Liver (tissue), 10 donors: ENCODE results near the gene SNRPB2. TPM values are rescaled to one million over a fixed set of nuclear protein-coding genes. Genes with fewer than 3 reads are reported as not detected.

Source experiments
- DNase-seq: peaks from one replicate; pipeline ENCODE4 v3.0.0-alpha.2; 2017; ENCODE audit warnings: low spot score
- H3K27ac ChIP-seq, 2 donors: one replicate each; pipeline ENCODE4 v1.7.0; 2013; ENCODE audit warnings: inconsistent platforms in 2 of 2, low read length in 2 of 2, control low read depth in 1 of 2, low read depth in 1 of 2, mild to moderate bottlenecking in 1 of 2
- H3K27me3 ChIP-seq, 4 donors: one replicate each; pipeline versions ENCODE4 v1.6.1 to v1.7.0; 2013; ENCODE audit warnings: low read length in 3 of 4, inconsistent platforms in 1 of 4, mild to moderate bottlenecking in 1 of 4, moderate library complexity in 1 of 4; ENCODE audit not compliant: control insufficient read depth in 4 of 4, insufficient read depth in 4 of 4
- H3K36me3 ChIP-seq, 4 donors: one replicate each; pipeline versions ENCODE4 v1.6.1 to v1.7.0; 2013; ENCODE audit warnings: low read length in 3 of 4, mild to moderate bottlenecking in 3 of 4, low read depth in 1 of 4, moderate library complexity in 1 of 4; ENCODE audit not compliant: control insufficient read depth in 4 of 4, insufficient read depth in 3 of 4
- H3K4me1 ChIP-seq, 4 donors: one replicate each; pipeline versions ENCODE4 v1.6.1 to v1.7.0; 2013; ENCODE audit warnings: low read length in 3 of 4, mild to moderate bottlenecking in 3 of 4, moderate library complexity in 1 of 4; ENCODE audit not compliant: control insufficient read depth in 4 of 4, insufficient read depth in 4 of 4
- H3K4me3 ChIP-seq, 3 donors: one replicate each; pipeline versions ENCODE4 v1.6.1 to v1.7.0; 2013; ENCODE audit warnings: low read length in 3 of 3, control low read depth in 1 of 3, low read depth in 1 of 3, mild to moderate bottlenecking in 1 of 3
- H3K9ac ChIP-seq, 2 donors: one replicate each; pipeline ENCODE4 v1.7.0; 2013; ENCODE audit warnings: low read length in 2 of 2, mild to moderate bottlenecking in 2 of 2, moderate library complexity in 2 of 2, control low read depth in 1 of 2, low read depth in 1 of 2
- H3K9me3 ChIP-seq, 4 donors: one replicate each; pipeline versions ENCODE4 v1.6.1 to v1.7.0; 2013; ENCODE audit warnings: low read length in 3 of 4; ENCODE audit not compliant: control insufficient read depth in 4 of 4
- FOXA1 ChIP-seq: IDR thresholded peaks from 2 replicates; pipeline ENCODE4 v1.6.1; 2016; ENCODE audit warnings: antibody characterized with exemption
- FOXA2 ChIP-seq: IDR thresholded peaks from 2 replicates; pipeline ENCODE4 v1.6.1; 2016; ENCODE audit warnings: antibody characterized with exemption
- HNF4A ChIP-seq, 2 donors: conservative IDR thresholded peaks; 2 replicates each; pipeline ENCODE4 v1.6.1; 2016; ENCODE audit warnings: antibody characterized with exemption in 2 of 2, mild to moderate bottlenecking in 2 of 2
- WGBS: extraction: QIAGEN DNeasy Blood & Tissue Kit; methylation state at CpG from one replicate; pipeline ENCODE4 v1.1.7; 2013; 5-methylcytosine and 5-hydroxymethylcytosine counted together
- polyA plus RNA-seq, 2 donors: library from polyadenylated mRNA; stranded (reverse) in 1 of 2; unstranded in 1 of 2; fragments of 200-250 nt in 1 of 2; fragments of >200 nt in 1 of 2; fragmentation: Nextera tagmentation in 1 of 2; extraction: Ambion mirVana in 1 of 2; gene quantifications; one replicate each; pipeline versions ENCODE4 v1.2.1 to v1.2.3, GENCODE V29; 2013 to 2015
- small RNA-seq: library from RNA; depleted of rRNA; stranded (forward); fragments of <200 nt; gene quantifications from one replicate; pipeline ENCODE3, GENCODE V24; 2014
- total RNA-seq, 2 donors: library from RNA; depleted of rRNA; stranded (reverse); fragments of >200 nt; gene quantifications; one replicate each; pipeline ENCODE4 v1.2.3, GENCODE V29; 2014
- TF ChIP-seq, protein P1 (sequence below): IDR thresholded peaks from 2 replicates; pipeline ENCODE4 v1.6.1; 2016; ENCODE audit warnings: antibody characterized with exemption
- donor health status: healthy.
- donor health status: healthy.
- donor health status: healthy.
- donor health status: healthy.
- donor health status: healthy.

The SNRPB2 gene
- total and polyA plus RNA-seq, 4 donors, result 13.9 to 36.0 (median 21.0) TPM

DNA sequence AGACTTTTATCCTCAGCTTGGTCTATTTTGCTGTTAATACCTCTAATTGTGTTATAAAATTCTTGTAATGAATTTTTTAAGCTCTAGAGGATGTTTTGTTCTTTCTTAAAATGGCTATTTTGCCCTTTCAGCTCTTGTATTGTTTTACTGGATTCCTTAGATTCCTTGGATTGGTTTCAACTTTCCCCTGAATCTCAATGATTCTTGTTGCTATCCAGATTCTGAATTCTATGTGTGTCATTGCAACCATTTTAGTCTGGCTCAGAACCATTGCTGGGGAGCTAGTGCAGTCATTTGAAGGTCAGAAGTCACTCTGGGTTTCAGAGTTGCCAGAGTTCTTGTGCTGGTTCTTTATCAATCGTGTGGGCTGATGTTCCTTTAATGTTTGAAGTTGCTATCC, 55.4 kb downstream of the SNRPB2 start:
- Histone ChIP-seq H3K36me3 (no peaks in the 10 kb centered on the region), H3K4me1 (no peaks in the 10 kb centered on the region), H3K27ac (no peak overlapping the region), H3K27me3 (peaks cover 0 to 3% (median 1%) of the 10 kb centered on the region in 4 donors), H3K9me3 (peaks cover 0 to 4% (median 1%) of the 10 kb centered on the region in 4 donors), H3K9ac (no peak overlapping the region), H3K4me3 (no peak overlapping the region)
- WGBS, result 61% methylated on average over 1 of the region's 1 CpG
- DNase-seq, result no peak
- TF ChIP-seq, protein P1, sequence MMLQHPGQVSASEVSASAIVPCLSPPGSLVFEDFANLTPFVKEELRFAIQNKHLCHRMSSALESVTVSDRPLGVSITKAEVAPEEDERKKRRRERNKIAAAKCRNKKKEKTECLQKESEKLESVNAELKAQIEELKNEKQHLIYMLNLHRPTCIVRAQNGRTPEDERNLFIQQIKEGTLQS, result no peak
- TF ChIP-seq HNF4A (conservative IDR thresholded peaks at IDR 0.05) (no peak), FOXA2 (no peak), FOXA1 (no peak)

Small RNAs within 50 kb of the gene (small RNA-seq; reads per million reads assigned to genes)
- gene AL135938.1, result not detected

Other genes starting within 250 kb of the SNRPB2 start
- 10 to 100 TPM in 1 of 2 donors, 1 to 10 TPM in 1; 7.8 to 19.7 TPM for gene KIF16B, start 156.6 kb upstream of the SNRPB2 start, total RNA-seq
- 1 to 10 TPM; 5.1 to 9.0 TPM for gene KIF16B, start 156.6 kb upstream of the SNRPB2 start, polyA plus RNA-seq
- not detected for gene OTOR, start 18.3 kb downstream of the SNRPB2 start, total RNA-seq
- gene OTOR, start 18.3 kb downstream of the SNRPB2 start, polyA plus RNA-seq, result not detected